GM23338 (cell line): ENCODE results near the gene TMCC1. TPM values are rescaled to one million over a fixed set of nuclear protein-coding genes. Genes with fewer than 3 reads are reported as not detected.

Experiments
- ATAC-seq: fragments of 200-7000 bp; cut with Tn5 transposase; 3 replicates; pipeline ENCODE4 v1.9.1; 2020
- DNase-seq: peaks from one replicate; pipeline ENCODE4 v3.0.0-alpha.2; 2015; ENCODE audit warnings: low spot score
- H2AFZ ChIP-seq: fragments of 200-600 bp; sonication (generic); 2 replicates; pipeline ENCODE4 v1.8.0; 2016; ENCODE audit warnings: antibody characterized with exemption, mild to moderate bottlenecking, moderate library complexity
- H3F3A ChIP-seq: fragments of 200-600 bp; sonication (generic); replicated peaks from 2 replicates; pipeline ENCODE4 v1.8.0; 2017; ENCODE audit warnings: antibody characterized with exemption, mixed run types, low read depth
- H3K27ac ChIP-seq: fragments of 200-600 bp; sonication (generic); 2 replicates; pipeline ENCODE4 v1.6.1; 2016; ENCODE audit warnings: low read depth
- H3K27me3 ChIP-seq: fragments of 200-600 bp; sonication (generic); 2 replicates; pipeline ENCODE4 v1.8.0; 2016; ENCODE audit warnings: mild to moderate bottlenecking, mixed run types, moderate library complexity; ENCODE audit not compliant: insufficient read depth
- H3K36me3 ChIP-seq: fragments of 200-600 bp; sonication (generic); 2 replicates; pipeline ENCODE4 v1.8.0; 2016; ENCODE audit warnings: mild to moderate bottlenecking; ENCODE audit not compliant: insufficient read depth
- H3K4me1 ChIP-seq: fragments of 200-600 bp; sonication (generic); 2 replicates; pipeline ENCODE4 v1.8.0; 2016; ENCODE audit warnings: mild to moderate bottlenecking, moderate library complexity; ENCODE audit not compliant: insufficient read depth
- H3K4me2 ChIP-seq: fragments of 200-600 bp; sonication (generic); 2 replicates; pipeline ENCODE4 v1.7.1; 2017; ENCODE audit warnings: mixed run types
- H3K4me3 ChIP-seq: fragments of 200-600 bp; sonication (generic); 2 replicates; pipeline ENCODE4 v1.6.1; 2016; ENCODE audit warnings: mixed run types
- H3K79me2 ChIP-seq: fragments of 200-600 bp; sonication (generic); replicated peaks from 2 replicates; pipeline ENCODE4 v1.8.0; 2017; ENCODE audit warnings: mild to moderate bottlenecking; ENCODE audit not compliant: insufficient read depth
- H3K9me2 ChIP-seq: fragments of 200-600 bp; sonication (generic); 2 replicates; pipeline ENCODE4 v1.8.0; 2017; ENCODE audit not compliant: insufficient read depth
- H4K20me1 ChIP-seq: fragments of 200-600 bp; sonication (generic); replicated peaks from 2 replicates; pipeline ENCODE4 v1.8.0; 2017; ENCODE audit warnings: mild to moderate bottlenecking; ENCODE audit not compliant: insufficient read depth
- H3K27ac Mint-ChIP-seq: 2 replicates; pipeline ENCODE4 v1.8.0; 2020; ENCODE audit warnings: inconsistent platforms, mild to moderate bottlenecking, moderate library complexity, mixed read lengths
- H3K27me3 Mint-ChIP-seq: 3 replicates; pipeline ENCODE4 v1.8.0; 2022; ENCODE audit warnings: low read depth, mild to moderate bottlenecking, moderate library complexity, mixed read lengths, inconsistent platforms; ENCODE audit not compliant: insufficient read depth, poor library complexity
- H3K36me3 Mint-ChIP-seq: 3 replicates; pipeline ENCODE4 v1.8.0; 2021; ENCODE audit warnings: low read depth, mild to moderate bottlenecking, inconsistent platforms, moderate library complexity, mixed read lengths
- H3K4me1 Mint-ChIP-seq: 3 replicates; pipeline ENCODE4 v1.8.0; 2020; ENCODE audit warnings: mild to moderate bottlenecking, inconsistent platforms, mixed read lengths
- H3K4me3 Mint-ChIP-seq: 3 replicates; pipeline ENCODE4 v1.8.0; 2021; ENCODE audit warnings: moderate library complexity, mild to moderate bottlenecking, inconsistent platforms, mixed read lengths
- H3K9me3 Mint-ChIP-seq: 3 replicates; pipeline ENCODE4 v1.8.0; 2020; ENCODE audit warnings: moderate library complexity, mild to moderate bottlenecking, inconsistent platforms, mixed read lengths
- CREB1 ChIP-seq: fragments of 250-450 bp; sonication (Bioruptor Pico); IDR thresholded peaks from 2 replicates; pipeline ENCODE4 v1.5.0; 2020; ENCODE audit warnings: low read depth, mild to moderate bottlenecking, moderate library complexity
- CTCF ChIP-seq, 2 experiments: fragments of 200-600 bp in 1 of 2; sonication (generic) in 1 of 2; conservative IDR thresholded peaks; 2 replicates each; pipeline versions ENCODE4 v1.5.1 to v1.6.1; 2016 to 2017; ENCODE audit warnings: antibody characterized with exemption in 2 of 2, low read depth in 2 of 2, mild to moderate bottlenecking in 2 of 2, moderate library complexity in 1 of 2
- ETS1 ChIP-seq: IDR thresholded peaks from 2 replicates; pipeline ENCODE4 v1.6.1; 2016; ENCODE audit warnings: antibody characterized with exemption
- EZH2 ChIP-seq: fragments of 200-600 bp; sonication (generic); IDR thresholded peaks from one replicate; pipeline ENCODE4 v1.8.0; 2017; ENCODE audit warnings: antibody characterized with exemption, mild to moderate bottlenecking, low read depth; ENCODE audit not compliant: unreplicated experiment
- EZH2phosphoT487 ChIP-seq: fragments of 200-600 bp; sonication (generic); IDR thresholded peaks from one replicate; pipeline ENCODE4 v1.8.1; 2018; ENCODE audit warnings: antibody characterized with exemption; ENCODE audit not compliant: unreplicated experiment
- JUNB ChIP-seq: IDR thresholded peaks from one replicate; pipeline ENCODE4 v1.6.1; 2016; ENCODE audit warnings: antibody characterized with exemption; ENCODE audit not compliant: unreplicated experiment
- NANOG ChIP-seq: IDR thresholded peaks from 2 replicates; pipeline ENCODE4 v1.6.1; 2016; ENCODE audit warnings: antibody characterized with exemption, borderline replicate concordance
- POLR2AphosphoS5 ChIP-seq: IDR thresholded peaks from 2 replicates; pipeline ENCODE4 v1.6.1; 2016; ENCODE audit warnings: antibody characterized with exemption, low read depth
- STAT1 ChIP-seq: IDR thresholded peaks from one replicate; pipeline ENCODE4 v1.6.1; 2016; ENCODE audit warnings: antibody characterized with exemption; ENCODE audit not compliant: unreplicated experiment
- ZNF114 ChIP-seq: fragments of 250-450 bp; sonication (Bioruptor Pico); IDR thresholded peaks from 2 replicates; pipeline ENCODE4 v1.5.0; 2020; ENCODE audit warnings: mild to moderate bottlenecking, moderate library complexity
- ZNF331 ChIP-seq: fragments of 250-450 bp; sonication (Bioruptor Pico); IDR thresholded peaks from 2 replicates; pipeline ENCODE4 v1.5.0; 2020; ENCODE audit warnings: low read depth, mild to moderate bottlenecking, moderate library complexity
- ZNF462 ChIP-seq: fragments of 250-450 bp; sonication (Bioruptor Pico); IDR thresholded peaks from 2 replicates; pipeline ENCODE4 v1.5.0; 2020; ENCODE audit warnings: mild to moderate bottlenecking, moderate library complexity
- polyA plus RNA-seq: library from polyadenylated mRNA; unstranded; fragments of >200 nt; fragmentation: Nextera tagmentation; extraction: Ambion mirVana; gene quantifications from 2 replicates; pipeline ENCODE4 v1.2.1, GENCODE V29; 2016
- total RNA-seq: library from RNA; depleted of rRNA; stranded (reverse); fragments of >200 nt; shearing (Covaris generic); gene quantifications from 2 replicates; pipeline ENCODE4 v1.2.3, GENCODE V29; 2014
- TF ChIP-seq, protein P1 (sequence below): IDR thresholded peaks from one replicate; pipeline ENCODE4 v1.6.1; 2018; ENCODE audit warnings: antibody characterized with exemption; ENCODE audit not compliant: unreplicated experiment

Gene TMCC1
- total and polyA plus RNA-seq, 2 experiments from 2014 or later = 8.2 to 18.4 TPM

DNA sequence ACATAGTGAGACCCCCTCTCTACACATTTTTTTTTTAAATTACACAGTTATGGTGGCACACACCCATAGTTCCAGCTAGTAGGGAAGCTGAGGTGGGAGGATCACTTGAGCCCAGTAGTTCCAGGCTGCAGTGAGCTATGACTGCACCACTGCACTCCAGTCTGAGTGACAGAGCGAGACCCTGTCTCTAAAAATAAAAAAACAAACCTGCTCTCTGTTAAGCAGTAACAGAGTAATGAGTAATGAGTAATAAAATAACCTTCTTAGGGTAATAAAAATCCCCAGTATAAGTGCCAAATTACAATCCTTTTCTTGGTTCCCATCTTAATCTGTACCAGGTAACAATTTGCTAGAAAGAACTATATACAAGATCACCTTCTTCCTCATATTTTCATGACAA, 221.1 kb downstream of the TMCC1 start:
- no peaks in the 10 kb centered on the region; the same call in 1 of the 2 replicates for H3K4me1 ChIP-seq
- no peak overlapping the region for H3K4me3 ChIP-seq
- H2AFZ ChIP-seq = no peak overlapping the region
- Mint-ChIP-seq H3K4me1 (peaks cover 5% of the 10 kb centered on the region; the same call in 1 of the 3 replicates), H3K27ac (no peak overlapping the region), H3K27me3 (peaks cover 4% of the 10 kb centered on the region), H3K9me3 (no peaks in the 10 kb centered on the region), H3K36me3 (peaks cover 10% of the 10 kb centered on the region), H3K4me3 (no peak overlapping the region)
- no peaks in the 10 kb centered on the region for H3K27me3 ChIP-seq
- TF ChIP-seq JUNB (no peak), ZNF462 (CRISPR knock-in tag) (no peak), ETS1 (no peak), NANOG (no peak), EZH2phosphoT487 (no peak), STAT1 (no peak), POLR2AphosphoS5 (no peak), CTCF (conservative IDR thresholded peaks at IDR 0.05; ENCODE audit: low read depth in 2 of 2) (no peak), ZNF114 (CRISPR knock-in tag) (no peak), CREB1 (CRISPR knock-in tag) (no peak), EZH2 (no peak), ZNF331 (CRISPR knock-in tag) (no peak)
- TF ChIP-seq, protein P1, sequence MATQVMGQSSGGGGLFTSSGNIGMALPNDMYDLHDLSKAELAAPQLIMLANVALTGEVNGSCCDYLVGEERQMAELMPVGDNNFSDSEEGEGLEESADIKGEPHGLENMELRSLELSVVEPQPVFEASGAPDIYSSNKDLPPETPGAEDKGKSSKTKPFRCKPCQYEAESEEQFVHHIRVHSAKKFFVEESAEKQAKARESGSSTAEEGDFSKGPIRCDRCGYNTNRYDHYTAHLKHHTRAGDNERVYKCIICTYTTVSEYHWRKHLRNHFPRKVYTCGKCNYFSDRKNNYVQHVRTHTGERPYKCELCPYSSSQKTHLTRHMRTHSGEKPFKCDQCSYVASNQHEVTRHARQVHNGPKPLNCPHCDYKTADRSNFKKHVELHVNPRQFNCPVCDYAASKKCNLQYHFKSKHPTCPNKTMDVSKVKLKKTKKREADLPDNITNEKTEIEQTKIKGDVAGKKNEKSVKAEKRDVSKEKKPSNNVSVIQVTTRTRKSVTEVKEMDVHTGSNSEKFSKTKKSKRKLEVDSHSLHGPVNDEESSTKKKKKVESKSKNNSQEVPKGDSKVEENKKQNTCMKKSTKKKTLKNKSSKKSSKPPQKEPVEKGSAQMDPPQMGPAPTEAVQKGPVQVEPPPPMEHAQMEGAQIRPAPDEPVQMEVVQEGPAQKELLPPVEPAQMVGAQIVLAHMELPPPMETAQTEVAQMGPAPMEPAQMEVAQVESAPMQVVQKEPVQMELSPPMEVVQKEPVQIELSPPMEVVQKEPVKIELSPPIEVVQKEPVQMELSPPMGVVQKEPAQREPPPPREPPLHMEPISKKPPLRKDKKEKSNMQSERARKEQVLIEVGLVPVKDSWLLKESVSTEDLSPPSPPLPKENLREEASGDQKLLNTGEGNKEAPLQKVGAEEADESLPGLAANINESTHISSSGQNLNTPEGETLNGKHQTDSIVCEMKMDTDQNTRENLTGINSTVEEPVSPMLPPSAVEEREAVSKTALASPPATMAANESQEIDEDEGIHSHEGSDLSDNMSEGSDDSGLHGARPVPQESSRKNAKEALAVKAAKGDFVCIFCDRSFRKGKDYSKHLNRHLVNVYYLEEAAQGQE = no peak
- ATAC-seq (no peak), DNase-seq (no peak)
- H3K79me2 ChIP-seq = no peaks in the 10 kb centered on the region; the same call in 1 of the 2 replicates
- no peaks in the 10 kb centered on the region for H4K20me1 ChIP-seq
- H3K27ac ChIP-seq = no peak overlapping the region
- no peaks in the 10 kb centered on the region for H3K9me2 ChIP-seq
- no peak overlapping the region for H3K4me2 ChIP-seq
- no peaks in the 10 kb centered on the region for H3K36me3 ChIP-seq
- no peaks in the 10 kb centered on the region for H3F3A ChIP-seq
